ENCODE results near the gene LRRC8C.

LRRC8C gene

DNA sequence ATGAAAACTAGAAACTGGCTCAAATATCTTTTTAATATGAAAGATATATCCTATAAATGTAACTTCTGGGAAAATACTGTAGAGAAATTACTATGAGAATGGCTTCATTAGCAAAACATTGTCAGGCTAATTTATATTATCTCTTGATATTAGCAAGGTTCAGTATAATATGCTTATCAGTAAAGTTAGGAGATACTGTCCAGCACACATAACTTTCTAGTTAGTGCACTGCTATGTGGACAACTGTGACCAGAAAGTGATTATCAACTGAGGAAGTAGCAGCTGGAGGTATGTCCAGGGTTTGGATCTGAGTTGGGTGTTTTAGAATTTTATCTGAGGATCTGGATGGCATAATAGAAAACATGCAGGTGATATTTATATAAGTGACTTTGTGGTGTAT lies 7.5 kb downstream of the LRRC8C start:
- no peaks in the 10 kb centered on the region for H3K27me3 ChIP-seq (ENCODE audit: control insufficient read depth, insufficient read depth, low read length)
- H3K9ac ChIP-seq (ENCODE audit: low read depth, low read length) = no peak overlapping the region
- no peak overlapping the region for H3K4me3 ChIP-seq (ENCODE audit: low read length)
- no peaks in the 10 kb centered on the region for H3K9me3 ChIP-seq (replicated peaks; ENCODE audit: low read length)
- H3K4me1 ChIP-seq (ENCODE audit: control insufficient read depth, insufficient read depth, low read length) = peaks cover 22% of the 10 kb centered on the region
- no peak overlapping the region for H3K4me2 ChIP-seq (ENCODE audit: low read length)
- no peaks in the 10 kb centered on the region for H3K36me3 ChIP-seq (ENCODE audit: insufficient read depth, low read length)

DNA sequence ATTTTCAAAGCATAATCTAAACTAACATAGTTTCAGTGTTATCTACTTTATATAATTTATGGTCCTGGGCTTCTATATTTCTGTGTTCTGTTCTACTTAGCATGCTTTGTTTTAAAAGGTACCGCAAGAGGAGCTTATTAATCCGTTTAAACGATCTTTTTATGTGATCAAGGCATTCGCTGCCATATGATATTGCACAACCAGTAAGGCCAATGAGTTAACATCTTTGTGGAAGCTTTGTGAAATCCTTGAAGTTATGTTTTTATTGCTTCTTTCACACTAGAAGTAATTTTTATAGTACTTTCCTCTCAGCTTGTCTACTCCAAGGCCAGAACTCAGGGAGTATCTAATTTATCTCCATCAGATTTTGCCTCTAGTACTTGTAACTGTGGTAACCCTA lies 8.9 kb downstream of the LRRC8C start:
- H3K9me3 ChIP-seq (replicated peaks; ENCODE audit: low read length) = peaks cover 4% of the 10 kb centered on the region
- H3K27me3 ChIP-seq (ENCODE audit: control insufficient read depth, insufficient read depth, low read length) = no peaks in the 10 kb centered on the region
- peaks cover 11% of the 10 kb centered on the region for H3K4me1 ChIP-seq (ENCODE audit: control insufficient read depth, insufficient read depth, low read length)
- H3K9ac ChIP-seq (ENCODE audit: low read depth, low read length) = no peak overlapping the region
- no peak overlapping the region for H3K4me2 ChIP-seq (ENCODE audit: low read length)
- H3K4me3 ChIP-seq (ENCODE audit: low read length) = no peak overlapping the region
- no peaks in the 10 kb centered on the region for H3K36me3 ChIP-seq (ENCODE audit: insufficient read depth, low read length)

DNA sequence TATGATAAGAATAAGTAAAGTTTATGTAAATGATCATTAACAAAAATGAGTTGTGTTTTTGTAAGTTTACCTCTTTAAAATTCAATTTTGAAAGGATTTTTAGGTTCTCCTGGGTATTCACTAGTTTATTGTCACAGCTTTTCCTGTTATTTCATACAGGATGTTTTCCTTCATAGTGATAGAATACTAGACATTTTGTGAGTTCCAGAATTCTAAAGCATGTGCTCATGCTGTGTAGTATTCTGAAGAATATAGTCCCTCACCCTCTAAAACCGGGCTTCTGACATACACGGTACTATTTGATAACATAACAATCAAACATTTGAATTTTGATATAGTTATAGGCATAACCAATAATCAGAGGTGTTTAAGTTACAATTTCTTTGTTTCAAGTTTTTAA lies 10.7 kb downstream of the LRRC8C start:
- Histone ChIP-seq H3K4me2 (ENCODE audit: low read length) (no peak overlapping the region), H3K9me3 (replicated peaks; ENCODE audit: low read length) (peaks cover 4% of the 10 kb centered on the region), H3K27me3 (ENCODE audit: control insufficient read depth, insufficient read depth, low read length) (no peaks in the 10 kb centered on the region), H3K9ac (ENCODE audit: low read depth, low read length) (no peak overlapping the region), H3K4me1 (ENCODE audit: control insufficient read depth, insufficient read depth, low read length) (no peaks in the 10 kb centered on the region), H3K36me3 (ENCODE audit: insufficient read depth, low read length) (no peaks in the 10 kb centered on the region), H3K4me3 (ENCODE audit: low read length) (no peak overlapping the region)

DNA sequence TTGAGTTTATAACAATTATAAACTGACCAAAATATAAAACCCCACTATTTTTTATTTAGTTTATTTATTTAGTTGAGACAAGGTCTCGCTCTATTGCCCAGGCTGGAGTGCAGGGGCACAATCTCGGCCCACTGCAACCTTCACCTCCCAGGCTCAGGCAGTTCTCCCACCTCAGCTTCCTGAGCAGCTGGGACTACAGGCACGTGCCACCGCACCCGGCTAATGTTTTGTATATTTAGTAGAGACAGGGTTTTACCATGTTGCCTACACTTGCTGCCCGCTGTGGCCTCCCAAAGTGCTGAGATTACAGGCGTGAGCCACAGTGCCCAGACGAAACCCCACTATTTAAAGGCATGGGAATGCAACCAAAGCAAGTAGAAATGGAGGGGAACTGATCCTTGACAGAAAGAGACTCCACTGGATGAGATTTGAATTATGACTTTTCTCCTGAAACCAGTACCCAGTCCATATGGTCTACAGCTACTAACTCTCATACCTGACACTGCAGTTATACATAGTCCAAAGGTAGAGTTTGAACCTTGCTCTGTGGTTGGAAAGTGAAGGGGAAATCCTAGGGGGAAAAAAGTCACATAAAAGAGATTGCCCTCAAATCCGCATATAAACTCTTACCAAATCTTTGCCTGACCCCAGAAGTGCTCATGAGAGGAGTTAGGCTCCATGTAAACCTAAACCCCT lies 11.3 kb downstream of the LRRC8C start:
- no peak overlapping the region for H3K4me3 ChIP-seq (ENCODE audit: low read length)
- no peak overlapping the region for H3K4me2 ChIP-seq (ENCODE audit: low read length)
- no peaks in the 10 kb centered on the region for H3K27me3 ChIP-seq (ENCODE audit: control insufficient read depth, insufficient read depth, low read length)
- no peaks in the 10 kb centered on the region for H3K4me1 ChIP-seq (ENCODE audit: control insufficient read depth, insufficient read depth, low read length)
- peaks cover 4% of the 10 kb centered on the region for H3K9me3 ChIP-seq (replicated peaks; ENCODE audit: low read length)
- no peaks in the 10 kb centered on the region for H3K36me3 ChIP-seq (ENCODE audit: insufficient read depth, low read length)
- H3K9ac ChIP-seq (ENCODE audit: low read depth, low read length) = no peak overlapping the region

DNA sequence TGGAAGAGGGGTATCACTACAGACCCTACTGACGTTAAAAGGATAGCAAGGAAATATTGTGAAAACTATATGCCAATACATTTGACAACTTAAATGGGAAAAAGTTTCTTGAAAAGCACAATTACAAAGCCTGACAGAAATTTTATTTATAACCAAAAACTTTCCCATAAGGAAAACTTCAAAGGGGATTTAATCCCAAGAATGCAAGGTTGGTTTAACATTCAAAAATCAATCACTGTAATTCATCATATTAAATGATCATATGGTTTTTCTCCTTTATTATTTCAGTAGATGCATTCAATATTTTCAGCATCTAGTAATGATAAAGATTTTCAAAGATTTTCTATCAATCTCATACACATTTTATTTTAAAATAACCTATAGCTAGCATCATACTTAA lies 13.3 kb downstream of the LRRC8C start:
- no peaks in the 10 kb centered on the region for H3K4me1 ChIP-seq (ENCODE audit: control insufficient read depth, insufficient read depth, low read length)
- no peak overlapping the region for H3K4me3 ChIP-seq (ENCODE audit: low read length)
- no peak overlapping the region for H3K4me2 ChIP-seq (ENCODE audit: low read length)
- H3K9ac ChIP-seq (ENCODE audit: low read depth, low read length) = no peak overlapping the region
- no peaks in the 10 kb centered on the region for H3K27me3 ChIP-seq (ENCODE audit: control insufficient read depth, insufficient read depth, low read length)
- peaks cover 4% of the 10 kb centered on the region for H3K9me3 ChIP-seq (replicated peaks; ENCODE audit: low read length)
- H3K36me3 ChIP-seq (ENCODE audit: insufficient read depth, low read length) = no peaks in the 10 kb centered on the region

DNA sequence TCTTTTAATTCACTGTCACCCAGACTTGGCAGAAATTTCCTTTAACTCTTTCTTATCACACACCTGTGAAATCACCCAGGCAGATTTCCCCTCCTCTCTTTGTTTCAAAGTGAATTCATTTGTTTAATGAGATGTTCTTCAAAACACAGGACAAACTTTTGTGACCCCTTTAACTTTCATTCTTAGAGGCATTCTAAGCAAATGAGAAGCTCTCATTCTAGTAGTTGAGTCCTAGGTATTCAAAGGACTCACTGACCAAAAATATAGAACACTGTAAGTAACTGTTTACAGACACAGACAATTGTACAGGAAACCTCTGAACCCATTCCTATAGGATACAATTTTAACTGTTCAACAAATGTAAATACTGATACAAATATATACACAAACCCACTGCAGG lies 16.9 kb downstream of the LRRC8C start:
- no peak overlapping the region for H3K4me2 ChIP-seq (ENCODE audit: low read length)
- H3K4me1 ChIP-seq (ENCODE audit: control insufficient read depth, insufficient read depth, low read length) = no peaks in the 10 kb centered on the region
- no peak overlapping the region for H3K9ac ChIP-seq (ENCODE audit: low read depth, low read length)
- no peaks in the 10 kb centered on the region for H3K27me3 ChIP-seq (ENCODE audit: control insufficient read depth, insufficient read depth, low read length)
- H3K9me3 ChIP-seq (replicated peaks; ENCODE audit: low read length) = peaks cover 4% of the 10 kb centered on the region
- H3K4me3 ChIP-seq (ENCODE audit: low read length) = no peak overlapping the region
- H3K36me3 ChIP-seq (ENCODE audit: insufficient read depth, low read length) = no peaks in the 10 kb centered on the region

DNA sequence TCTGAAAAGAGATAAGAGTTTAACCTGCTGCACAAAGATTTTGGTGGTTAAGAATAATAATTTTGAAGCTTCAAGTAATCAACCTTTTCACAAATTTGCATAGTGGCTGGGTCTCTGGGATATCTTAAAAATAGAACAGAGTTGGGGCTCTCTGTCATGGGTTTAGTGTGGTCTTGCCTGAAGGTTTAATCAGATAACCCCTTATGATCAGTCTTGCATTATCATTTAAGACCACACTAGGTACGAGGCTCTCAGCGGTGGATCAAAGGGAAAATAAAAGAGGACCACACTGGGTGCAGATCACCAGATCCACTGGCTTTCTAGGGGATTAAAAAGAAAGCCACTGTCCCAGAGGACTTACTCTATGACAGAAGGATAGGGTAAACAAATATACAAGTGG lies 19.5 kb downstream of the LRRC8C start:
- H3K27me3 ChIP-seq (ENCODE audit: control insufficient read depth, insufficient read depth, low read length) = no peaks in the 10 kb centered on the region
- no peaks in the 10 kb centered on the region for H3K4me1 ChIP-seq (ENCODE audit: control insufficient read depth, insufficient read depth, low read length)
- no peaks in the 10 kb centered on the region for H3K36me3 ChIP-seq (ENCODE audit: insufficient read depth, low read length)
- no peak overlapping the region for H3K4me2 ChIP-seq (ENCODE audit: low read length)
- H3K4me3 ChIP-seq (ENCODE audit: low read length) = no peak overlapping the region
- no peaks in the 10 kb centered on the region for H3K9me3 ChIP-seq (replicated peaks; ENCODE audit: low read length)
- H3K9ac ChIP-seq (ENCODE audit: low read depth, low read length) = no peak overlapping the region

DNA sequence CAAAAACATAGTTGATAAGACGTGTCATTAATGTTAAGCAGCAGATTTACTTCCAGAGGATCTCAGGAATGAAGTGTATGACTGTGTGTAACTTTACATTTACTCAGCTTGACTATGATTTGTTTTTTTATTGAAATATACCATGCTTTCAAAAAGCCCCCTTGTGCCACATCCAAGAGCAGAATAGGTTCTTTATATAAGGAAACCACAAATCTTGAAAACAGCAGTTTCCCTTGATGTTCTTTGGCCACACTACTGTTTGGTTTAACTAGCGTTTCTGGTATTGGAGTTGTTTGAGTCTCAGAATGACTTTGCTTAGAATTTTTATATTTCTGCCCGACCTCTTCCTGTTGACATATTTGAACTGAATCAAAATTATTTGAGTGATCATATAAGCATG lies 25.0 kb downstream of the LRRC8C start:
- Histone ChIP-seq H3K36me3 (ENCODE audit: insufficient read depth, low read length) (no peaks in the 10 kb centered on the region), H3K4me3 (ENCODE audit: low read length) (no peak overlapping the region), H3K27me3 (ENCODE audit: control insufficient read depth, insufficient read depth, low read length) (no peaks in the 10 kb centered on the region), H3K4me2 (ENCODE audit: low read length) (no peak overlapping the region), H3K9ac (ENCODE audit: low read depth, low read length) (no peak overlapping the region), H3K9me3 (replicated peaks; ENCODE audit: low read length) (no peaks in the 10 kb centered on the region), H3K4me1 (ENCODE audit: control insufficient read depth, insufficient read depth, low read length) (peaks cover 3% of the 10 kb centered on the region)

DNA sequence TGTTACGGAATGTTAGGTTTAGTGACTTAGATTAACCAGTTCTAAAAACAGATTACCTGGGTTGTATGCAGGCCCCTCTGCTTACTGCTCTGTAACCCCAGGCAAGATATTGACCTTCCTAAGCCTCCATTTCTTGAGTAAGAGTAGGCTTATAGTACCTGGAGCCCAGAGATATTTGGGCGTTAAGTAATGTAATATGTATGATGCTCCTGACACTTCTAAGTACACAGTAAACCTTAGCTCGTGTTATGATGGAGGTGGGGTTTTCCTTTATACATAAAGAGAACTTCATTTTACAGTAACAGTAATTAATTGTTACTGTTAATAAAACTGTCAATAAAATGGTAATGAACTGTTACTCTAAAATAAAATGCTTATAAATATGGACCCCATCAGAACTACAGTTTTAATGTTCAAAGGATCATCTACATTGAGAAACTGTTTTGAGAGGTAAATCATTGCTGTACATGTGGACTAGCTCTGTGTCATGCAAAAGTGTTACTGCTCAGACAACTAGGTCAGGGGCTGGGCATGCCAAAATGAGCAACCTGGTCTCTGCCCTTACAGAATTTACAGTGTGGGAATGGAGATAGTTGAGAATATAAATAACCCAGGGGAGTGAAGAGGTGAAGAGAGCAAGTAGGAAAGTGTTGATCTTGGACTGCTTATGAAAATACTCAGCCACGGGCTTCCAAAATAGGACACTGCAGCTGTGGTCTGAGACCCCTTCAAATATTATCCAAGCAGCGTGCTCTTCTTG lies 26.6 kb downstream of the LRRC8C start:
- H3K9me3 ChIP-seq (replicated peaks; ENCODE audit: low read length) = no peaks in the 10 kb centered on the region
- no peaks in the 10 kb centered on the region for H3K36me3 ChIP-seq (ENCODE audit: insufficient read depth, low read length)
- H3K4me2 ChIP-seq (ENCODE audit: low read length) = no peak overlapping the region
- no peaks in the 10 kb centered on the region for H3K27me3 ChIP-seq (ENCODE audit: control insufficient read depth, insufficient read depth, low read length)
- H3K4me1 ChIP-seq (ENCODE audit: control insufficient read depth, insufficient read depth, low read length) = peaks cover 3% of the 10 kb centered on the region
- no peak overlapping the region for H3K4me3 ChIP-seq (ENCODE audit: low read length)
- H3K9ac ChIP-seq (ENCODE audit: low read depth, low read length) = no peak overlapping the region

DNA sequence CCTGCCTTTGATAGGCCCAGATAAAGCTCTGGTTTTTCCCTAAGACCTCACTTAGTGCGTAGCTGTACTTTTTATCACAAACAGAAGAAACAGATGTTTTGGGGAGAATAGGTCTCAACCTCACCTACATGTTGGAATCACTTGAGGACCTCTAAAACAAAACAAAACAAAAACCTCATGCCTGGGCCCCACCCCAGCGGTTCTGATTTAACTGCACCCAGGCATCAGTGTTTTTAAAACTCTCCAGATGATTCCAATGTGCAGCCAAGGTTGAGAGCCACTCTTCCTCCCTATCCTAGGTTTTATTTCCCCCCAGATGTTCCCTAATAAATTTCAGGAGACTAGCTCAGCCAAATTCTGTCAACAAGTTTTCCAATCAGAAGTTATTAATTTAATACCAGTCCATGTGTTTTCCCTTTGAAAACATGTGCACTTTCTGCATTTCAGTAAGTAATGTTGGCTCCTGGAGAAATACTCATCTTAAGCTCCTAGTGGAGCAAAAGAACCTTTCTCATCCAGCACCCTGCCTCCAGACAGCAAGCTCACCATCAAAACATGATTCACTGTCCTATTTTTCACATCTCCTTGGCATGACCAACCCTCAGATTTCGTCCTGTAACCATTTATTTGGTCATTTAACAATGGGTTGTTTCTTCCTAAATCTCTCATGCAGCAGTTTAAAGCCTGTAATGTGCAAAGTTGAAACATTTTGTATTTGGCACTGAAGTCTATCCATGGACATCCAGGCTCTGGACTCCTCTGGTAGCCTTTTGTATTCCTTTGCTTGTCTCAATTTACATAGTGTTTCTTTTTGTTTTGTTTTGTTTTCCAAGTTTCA lies 27.5 kb downstream of the LRRC8C start:
- Histone ChIP-seq H3K4me3 (ENCODE audit: low read length) (no peak overlapping the region), H3K4me1 (ENCODE audit: control insufficient read depth, insufficient read depth, low read length) (peaks cover 3% of the 10 kb centered on the region), H3K27me3 (ENCODE audit: control insufficient read depth, insufficient read depth, low read length) (no peaks in the 10 kb centered on the region), H3K9me3 (replicated peaks; ENCODE audit: low read length) (no peaks in the 10 kb centered on the region), H3K4me2 (ENCODE audit: low read length) (no peak overlapping the region), H3K36me3 (ENCODE audit: insufficient read depth, low read length) (no peaks in the 10 kb centered on the region), H3K9ac (ENCODE audit: low read depth, low read length) (no peak overlapping the region)

DNA sequence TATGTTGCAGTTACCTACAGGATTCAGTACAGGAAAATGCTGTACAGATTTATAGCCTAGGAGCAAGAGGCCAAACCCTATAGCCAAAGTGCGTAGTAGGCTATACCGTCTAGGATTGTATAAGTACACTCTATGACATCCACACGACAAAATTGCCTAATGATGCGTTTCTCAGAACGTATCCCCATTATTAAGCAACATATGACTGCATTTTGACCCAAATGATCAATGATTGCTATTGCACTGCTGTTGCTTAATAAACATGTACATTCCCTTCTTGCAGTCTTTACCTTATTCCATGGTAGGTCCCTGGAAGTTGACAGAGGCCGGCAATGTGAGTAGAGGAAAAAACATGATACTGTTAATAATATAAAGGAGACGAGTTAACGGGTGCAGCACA lies 33.0 kb downstream of the LRRC8C start:
- H3K9ac ChIP-seq (ENCODE audit: low read depth, low read length) = no peak overlapping the region
- no peaks in the 10 kb centered on the region for H3K27me3 ChIP-seq (ENCODE audit: control insufficient read depth, insufficient read depth, low read length)
- H3K4me2 ChIP-seq (ENCODE audit: low read length) = no peak overlapping the region
- H3K4me1 ChIP-seq (ENCODE audit: control insufficient read depth, insufficient read depth, low read length) = peaks cover 2% of the 10 kb centered on the region
- H3K9me3 ChIP-seq (replicated peaks; ENCODE audit: low read length) = no peaks in the 10 kb centered on the region
- H3K4me3 ChIP-seq (ENCODE audit: low read length) = no peak overlapping the region
- no peaks in the 10 kb centered on the region for H3K36me3 ChIP-seq (ENCODE audit: insufficient read depth, low read length)
